ENCODE data around the gene HLF. TPM values are rescaled to one million over a fixed set of nuclear protein-coding genes. Genes with fewer than 3 reads are reported as not detected.

The HLF gene
- total RNA-seq, 4 donors from 2014 or later = 2.5 to 10.0 (median 5.4) TPM

DNA sequence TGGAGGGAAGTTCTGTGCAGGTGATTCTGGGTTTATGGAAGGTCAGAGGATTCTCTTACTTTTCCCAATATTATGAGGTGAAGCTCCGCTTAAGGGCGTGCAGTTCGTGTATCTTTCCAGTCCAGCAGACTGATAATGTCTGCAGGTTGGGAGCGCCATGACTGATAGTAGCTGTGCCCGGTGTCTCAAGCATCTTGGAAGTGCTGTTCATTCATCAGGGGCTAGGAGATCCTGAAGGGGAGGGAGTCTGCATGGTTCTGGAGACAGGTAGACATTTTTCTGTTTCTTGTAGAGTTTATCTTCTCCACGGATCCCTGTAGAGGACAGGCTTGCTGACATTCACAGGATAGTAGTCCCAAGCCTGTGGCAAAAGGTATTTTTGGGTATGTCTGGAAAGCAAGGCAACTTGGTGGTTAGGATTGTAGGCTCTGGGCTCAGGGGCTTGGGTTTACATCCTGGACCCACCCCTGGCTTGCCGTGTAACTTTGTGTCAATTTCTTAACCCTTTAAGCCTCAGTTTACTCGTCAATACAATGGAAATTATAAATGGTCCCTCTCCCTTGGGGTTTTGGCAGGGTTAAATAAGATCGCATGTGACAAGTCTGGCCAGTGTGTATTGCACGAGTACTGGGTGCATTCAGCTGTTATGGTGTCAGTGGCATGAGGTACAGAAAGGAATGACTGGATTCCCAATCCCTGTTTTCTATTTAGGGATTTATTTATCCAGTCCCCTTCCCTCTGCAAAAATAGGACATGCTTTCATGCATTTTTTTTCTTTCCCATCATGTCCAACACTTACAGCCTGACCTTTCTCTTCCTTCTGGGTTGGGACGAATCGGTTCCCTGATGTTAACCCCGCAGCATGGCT, 8.2 kb downstream of the HLF start:
- DNase-seq = no peak
- H3K4me3 ChIP-seq = no peak overlapping the region
- H3K4me1 ChIP-seq = peaks cover 0 to 12% (median 0%) of the 10 kb centered on the region in 4 donors

DNA sequence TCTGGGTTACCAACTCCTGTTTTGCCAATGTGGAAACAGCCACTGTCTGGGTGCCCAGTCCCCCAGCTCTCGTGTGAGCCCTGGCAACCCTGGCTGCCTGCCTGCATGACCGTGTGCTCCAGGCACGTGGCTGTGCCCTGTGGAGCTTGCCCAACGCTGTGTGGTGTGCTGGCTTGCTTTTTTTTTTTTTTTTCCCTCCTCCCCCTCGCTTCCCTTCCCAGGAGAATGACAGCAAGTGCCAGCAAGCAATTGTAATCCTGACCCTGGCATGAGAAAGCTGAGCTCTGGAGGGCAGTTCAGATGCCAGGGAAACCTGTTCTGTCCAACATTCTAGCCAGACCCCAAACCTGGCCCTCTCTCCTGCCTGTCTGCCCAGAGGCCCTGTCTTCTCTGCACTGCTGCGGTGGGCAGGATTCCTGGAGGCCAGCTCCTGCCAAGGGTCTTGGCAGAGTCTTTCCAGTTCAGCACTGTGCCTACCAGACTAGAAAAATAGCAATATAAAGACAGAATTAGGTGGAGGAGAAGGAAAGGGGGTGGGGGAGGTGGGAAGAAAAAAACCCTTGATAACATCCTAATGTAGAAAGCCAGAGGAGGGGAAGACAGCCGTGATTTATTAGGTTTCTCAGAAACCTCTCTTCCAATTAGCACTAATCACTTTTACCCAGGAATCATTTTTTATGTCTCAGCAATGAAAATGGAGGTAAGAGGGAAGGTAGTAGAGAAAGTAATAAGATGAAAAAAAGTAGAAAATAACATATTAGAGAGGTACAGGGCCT, 9.0 kb downstream of the HLF start:
- H3K4me1 ChIP-seq = peaks cover 0 to 19% (median 0%) of the 10 kb centered on the region in 4 donors
- no peaks in the 10 kb centered on the region for H3K36me3 ChIP-seq
- TF ChIP-seq POLR2A (IDR thresholded peaks at IDR 0.05) = no peak
- TF ChIP-seq, protein P1, sequence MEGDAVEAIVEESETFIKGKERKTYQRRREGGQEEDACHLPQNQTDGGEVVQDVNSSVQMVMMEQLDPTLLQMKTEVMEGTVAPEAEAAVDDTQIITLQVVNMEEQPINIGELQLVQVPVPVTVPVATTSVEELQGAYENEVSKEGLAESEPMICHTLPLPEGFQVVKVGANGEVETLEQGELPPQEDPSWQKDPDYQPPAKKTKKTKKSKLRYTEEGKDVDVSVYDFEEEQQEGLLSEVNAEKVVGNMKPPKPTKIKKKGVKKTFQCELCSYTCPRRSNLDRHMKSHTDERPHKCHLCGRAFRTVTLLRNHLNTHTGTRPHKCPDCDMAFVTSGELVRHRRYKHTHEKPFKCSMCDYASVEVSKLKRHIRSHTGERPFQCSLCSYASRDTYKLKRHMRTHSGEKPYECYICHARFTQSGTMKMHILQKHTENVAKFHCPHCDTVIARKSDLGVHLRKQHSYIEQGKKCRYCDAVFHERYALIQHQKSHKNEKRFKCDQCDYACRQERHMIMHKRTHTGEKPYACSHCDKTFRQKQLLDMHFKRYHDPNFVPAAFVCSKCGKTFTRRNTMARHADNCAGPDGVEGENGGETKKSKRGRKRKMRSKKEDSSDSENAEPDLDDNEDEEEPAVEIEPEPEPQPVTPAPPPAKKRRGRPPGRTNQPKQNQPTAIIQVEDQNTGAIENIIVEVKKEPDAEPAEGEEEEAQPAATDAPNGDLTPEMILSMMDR (IDR thresholded peaks at IDR 0.05) = no peak
- H3K4me3 ChIP-seq = no peak overlapping the region
- H3K27ac ChIP-seq = peak overlapping the region in 3 of 4 donors; percentile 31 to 76 (median 36)
- DNase-seq = peak in 1 of 3 donors; percentile 54
- no peaks in the 10 kb centered on the region for H3K9me3 ChIP-seq
- no peaks in the 10 kb centered on the region for H3K27me3 ChIP-seq

More for the DNA sequence above, 8.2 kb downstream of the HLF start:
- TF ChIP-seq, protein P1 (IDR thresholded peaks at IDR 0.05) = no peak
- no peak for TF ChIP-seq POLR2A (IDR thresholded peaks at IDR 0.05)
- H3K9me3 ChIP-seq = no peaks in the 10 kb centered on the region
- no peaks in the 10 kb centered on the region for H3K27me3 ChIP-seq
- peak overlapping the region in 1 of 4 donors; percentile 76 for H3K27ac ChIP-seq
- no peaks in the 10 kb centered on the region for H3K36me3 ChIP-seq

DNA sequence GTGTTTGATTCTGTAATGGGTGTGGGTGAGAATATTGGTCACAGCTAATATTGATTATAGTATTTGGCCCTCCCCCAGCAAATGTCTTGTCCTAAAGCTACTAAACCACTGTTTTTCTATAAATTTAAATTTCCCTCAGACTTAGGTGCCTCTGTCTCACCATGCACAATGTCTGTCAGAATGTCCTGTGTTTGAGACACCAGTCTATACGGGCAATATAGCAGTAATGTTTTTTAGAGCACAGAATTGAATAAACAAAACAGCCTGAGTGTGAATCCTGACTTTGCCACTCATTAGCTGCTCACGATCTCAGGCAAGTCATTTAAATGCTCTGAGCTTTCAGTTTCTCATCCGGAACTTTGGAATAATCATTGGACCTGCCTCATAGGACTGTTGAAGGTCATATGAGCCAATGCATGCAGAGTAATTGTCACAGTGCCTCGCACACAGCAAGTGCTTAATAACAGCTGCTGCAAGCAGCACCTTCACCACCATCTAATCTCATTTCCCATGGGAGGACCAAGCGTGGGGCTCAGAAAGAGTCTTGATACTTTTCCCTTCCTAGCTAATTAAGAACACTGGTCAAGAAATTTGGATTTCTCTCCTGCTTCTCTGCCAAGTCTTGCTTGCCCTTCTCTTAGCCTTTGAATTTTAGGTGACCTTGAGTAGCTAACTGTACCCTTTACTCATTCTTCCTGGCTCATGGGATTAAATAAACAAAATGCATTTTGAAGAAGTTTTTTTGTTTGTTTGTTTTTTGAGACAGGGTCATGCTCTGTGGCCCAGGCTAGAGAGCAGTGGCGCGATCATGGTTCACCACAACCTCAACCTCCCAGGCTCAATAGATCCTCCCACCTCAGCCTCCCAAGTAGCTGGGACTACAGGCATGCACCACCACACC, 9.8 kb downstream of the HLF start:
- no peak overlapping the region for H3K4me3 ChIP-seq
- H3K36me3 ChIP-seq = no peaks in the 10 kb centered on the region
- H3K4me1 ChIP-seq = peaks cover 0 to 20% (median 0%) of the 10 kb centered on the region in 4 donors
- no peaks in the 10 kb centered on the region for H3K9me3 ChIP-seq
- H3K27ac ChIP-seq = peak overlapping the region in 2 of 4 donors; percentile 4 to 76
- no peak for TF ChIP-seq POLR2A (IDR thresholded peaks at IDR 0.05)
- TF ChIP-seq, protein P1 (IDR thresholded peaks at IDR 0.05) = no peak
- no peaks in the 10 kb centered on the region for H3K27me3 ChIP-seq
- DNase-seq = no peak

DNA sequence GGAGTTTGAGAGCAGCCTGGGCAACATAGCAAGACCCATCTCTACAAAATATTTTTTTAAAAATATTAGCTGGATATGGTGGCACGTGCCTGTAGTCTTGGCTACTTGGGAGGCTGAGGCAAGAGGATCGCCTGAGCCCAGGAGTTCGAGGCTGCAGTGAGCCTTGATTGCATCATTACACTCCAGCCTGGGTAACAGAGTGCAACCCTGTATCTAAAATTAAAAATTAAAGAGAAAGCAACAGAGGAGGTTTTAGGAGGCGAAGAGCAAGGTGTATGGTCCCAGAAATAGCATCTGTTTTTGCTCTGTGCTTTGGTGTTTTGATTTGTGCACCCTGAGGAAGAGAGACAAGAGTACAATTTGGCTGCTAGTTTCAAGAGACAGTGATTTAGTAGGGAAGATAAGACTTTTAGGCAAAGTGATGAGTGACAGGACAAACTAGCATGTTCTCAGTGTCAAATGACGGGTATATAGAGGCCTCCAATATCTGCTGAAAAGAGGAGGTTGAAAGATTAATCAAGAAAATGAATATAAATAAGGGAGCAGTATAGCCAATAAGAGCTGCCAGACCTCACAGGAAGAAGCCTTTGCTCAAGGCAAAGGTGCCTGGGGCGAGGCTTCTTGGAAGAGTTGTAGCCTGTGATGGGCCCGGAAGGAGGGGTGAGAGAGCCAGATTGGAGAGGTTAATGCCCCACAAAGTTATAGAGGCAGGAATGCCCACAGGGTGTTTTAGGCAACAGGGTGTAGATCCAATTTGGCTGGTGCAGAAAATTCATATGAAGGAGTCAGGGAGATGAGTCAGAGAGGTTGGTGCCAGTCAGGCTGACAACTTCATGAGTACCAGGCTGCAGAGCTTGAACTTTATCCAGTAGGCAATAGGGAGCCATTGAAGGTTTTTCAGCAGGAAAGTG, 11.4 kb downstream of the HLF start:
- peak in 1 of 3 donors; percentile 53 for DNase-seq
- Histone ChIP-seq H3K4me1 (peaks cover 0 to 20% (median 0%) of the 10 kb centered on the region in 4 donors), H3K9me3 (no peaks in the 10 kb centered on the region), H3K27me3 (no peaks in the 10 kb centered on the region), H3K36me3 (no peaks in the 10 kb centered on the region), H3K4me3 (no peak overlapping the region), H3K27ac (peak overlapping the region in 2 of 4 donors; percentile 41 to 44)
- TF ChIP-seq, protein P1 (IDR thresholded peaks at IDR 0.05) = no peak
- TF ChIP-seq POLR2A (IDR thresholded peaks at IDR 0.05) = no peak

Measured in Peyer's patch (tissue), 4 donors.